A549 (cell line): Measurements from ENCODE around the gene EPS8L2.

ENCODE experiments used
- CEBPB ChIP-seq, 2 experiments: fragments of >200 bp in 1 of 2; sonication (Bioruptor Twin) in 1 of 2; formaldehyde crosslinking in 1 of 2; IDR thresholded peaks; 2 replicates each; pipeline ENCODE4 v1.6.1; 2012 to 2016
- EP300 ChIP-seq, 2 experiments: fragments of >200 bp; sonication (Bioruptor Twin); formaldehyde crosslinking; IDR thresholded peaks; 2 replicates in 1 of 2; 3 replicates in 1 of 2; pipeline ENCODE4 v1.6.1; 2016 to 2017
- HDAC2 ChIP-seq: fragments of 200-600 bp; sonication (generic); IDR thresholded peaks from 2 replicates; pipeline ENCODE4 v1.6.1; 2016
- JUN ChIP-seq, 2 experiments: fragments of >200 bp; sonication (Bioruptor Twin); formaldehyde crosslinking; IDR thresholded peaks; 2 replicates in 1 of 2; 3 replicates in 1 of 2; pipeline ENCODE4 v1.6.1; 2016 to 2017
- MYC ChIP-seq: IDR thresholded peaks from 2 replicates; pipeline ENCODE4 v1.6.1; 2012; ENCODE audit warnings: mild to moderate bottlenecking, inconsistent platforms, low read length, improper control_type of control experiment, borderline replicate concordance
- RARB ChIP-seq: fragments of 250-450 bp; sonication (Bioruptor Pico); IDR thresholded peaks from 2 replicates; pipeline ENCODE4 v1.8.0; 2021; ENCODE audit warnings: mild to moderate bottlenecking, moderate library complexity
- SREBF2 ChIP-seq: fragments of 450-650 bp; IDR thresholded peaks from 2 replicates; pipeline ENCODE4 v1.6.1; 2014; ENCODE audit warnings: mild to moderate bottlenecking, moderate library complexity
- TF ChIP-seq, protein P1 (sequence below): fragments of 150-350 bp; IDR thresholded peaks from 2 replicates; pipeline ENCODE4 v1.6.1; 2014; ENCODE audit warnings: low read depth, mild to moderate bottlenecking, low read length
- TF ChIP-seq, protein P2 (sequence below): fragments of >200 bp; sonication (Bioruptor Twin); formaldehyde crosslinking; IDR thresholded peaks from 3 replicates; pipeline ENCODE4 v1.5.1; 2016
- TF ChIP-seq, protein P3 (sequence below): IDR thresholded peaks from 2 replicates; pipeline ENCODE4 v1.6.1; 2012

DNA sequence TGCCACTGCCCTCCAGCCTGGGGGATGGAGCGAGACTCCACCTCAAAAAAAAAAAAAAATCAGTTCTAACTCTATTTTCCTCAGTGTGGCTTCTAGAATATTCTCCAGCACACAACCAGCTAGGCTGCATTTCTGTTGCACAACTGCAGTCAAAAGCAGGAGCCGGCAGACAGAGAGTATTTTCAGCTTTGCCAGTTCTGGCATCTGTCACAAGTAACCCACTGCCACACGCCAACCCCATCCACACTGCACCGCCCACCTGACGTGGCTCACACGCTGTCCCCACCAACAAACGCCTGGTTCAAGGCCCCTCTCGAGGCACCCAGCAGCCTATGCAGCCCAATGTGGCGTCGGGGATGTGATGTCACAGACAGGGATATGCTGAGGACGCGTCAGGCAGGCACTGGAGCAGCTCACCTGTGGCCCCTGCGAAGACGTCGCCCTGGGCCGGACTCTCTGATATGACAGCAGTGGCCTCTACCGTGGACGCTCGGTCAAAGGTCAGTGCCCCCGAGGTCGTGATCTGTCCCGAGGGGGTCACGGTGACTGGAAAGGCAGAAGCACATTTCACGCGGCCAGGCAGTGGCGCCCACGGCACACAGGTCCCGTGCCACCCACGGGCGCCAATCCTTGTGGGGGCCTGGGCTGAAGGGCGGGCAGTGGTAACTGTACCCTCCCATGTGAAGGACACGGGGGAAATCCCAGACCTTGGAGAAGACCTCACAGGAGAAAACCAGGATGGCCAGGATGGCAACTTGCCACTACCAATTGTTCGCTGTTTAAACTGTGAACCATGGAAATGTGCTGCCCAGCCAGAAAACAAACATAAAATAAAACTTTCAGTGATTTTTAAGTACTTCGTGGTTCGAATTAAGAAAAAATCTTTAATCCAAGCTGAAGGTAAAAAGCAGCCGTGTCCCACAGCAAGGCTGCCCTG is 26.5 kb upstream of the EPS8L2 start:
- TF ChIP-seq, protein P1, sequence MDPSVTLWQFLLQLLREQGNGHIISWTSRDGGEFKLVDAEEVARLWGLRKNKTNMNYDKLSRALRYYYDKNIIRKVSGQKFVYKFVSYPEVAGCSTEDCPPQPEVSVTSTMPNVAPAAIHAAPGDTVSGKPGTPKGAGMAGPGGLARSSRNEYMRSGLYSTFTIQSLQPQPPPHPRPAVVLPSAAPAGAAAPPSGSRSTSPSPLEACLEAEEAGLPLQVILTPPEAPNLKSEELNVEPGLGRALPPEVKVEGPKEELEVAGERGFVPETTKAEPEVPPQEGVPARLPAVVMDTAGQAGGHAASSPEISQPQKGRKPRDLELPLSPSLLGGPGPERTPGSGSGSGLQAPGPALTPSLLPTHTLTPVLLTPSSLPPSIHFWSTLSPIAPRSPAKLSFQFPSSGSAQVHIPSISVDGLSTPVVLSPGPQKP = no peak
- no peak for TF ChIP-seq JUN (IDR thresholded peaks at IDR 0.05)
- TF ChIP-seq MYC = no peak
- TF ChIP-seq, protein P2, sequence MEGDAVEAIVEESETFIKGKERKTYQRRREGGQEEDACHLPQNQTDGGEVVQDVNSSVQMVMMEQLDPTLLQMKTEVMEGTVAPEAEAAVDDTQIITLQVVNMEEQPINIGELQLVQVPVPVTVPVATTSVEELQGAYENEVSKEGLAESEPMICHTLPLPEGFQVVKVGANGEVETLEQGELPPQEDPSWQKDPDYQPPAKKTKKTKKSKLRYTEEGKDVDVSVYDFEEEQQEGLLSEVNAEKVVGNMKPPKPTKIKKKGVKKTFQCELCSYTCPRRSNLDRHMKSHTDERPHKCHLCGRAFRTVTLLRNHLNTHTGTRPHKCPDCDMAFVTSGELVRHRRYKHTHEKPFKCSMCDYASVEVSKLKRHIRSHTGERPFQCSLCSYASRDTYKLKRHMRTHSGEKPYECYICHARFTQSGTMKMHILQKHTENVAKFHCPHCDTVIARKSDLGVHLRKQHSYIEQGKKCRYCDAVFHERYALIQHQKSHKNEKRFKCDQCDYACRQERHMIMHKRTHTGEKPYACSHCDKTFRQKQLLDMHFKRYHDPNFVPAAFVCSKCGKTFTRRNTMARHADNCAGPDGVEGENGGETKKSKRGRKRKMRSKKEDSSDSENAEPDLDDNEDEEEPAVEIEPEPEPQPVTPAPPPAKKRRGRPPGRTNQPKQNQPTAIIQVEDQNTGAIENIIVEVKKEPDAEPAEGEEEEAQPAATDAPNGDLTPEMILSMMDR = no peak
- TF ChIP-seq CEBPB (IDR thresholded peaks at IDR 0.05) = no peak
- no peak for TF ChIP-seq RARB (CRISPR knock-in tag)
- no peak for TF ChIP-seq EP300 (IDR thresholded peaks at IDR 0.05)
- TF ChIP-seq HDAC2 = no peak
- TF ChIP-seq SREBF2 = no peak
- TF ChIP-seq, protein P3, sequence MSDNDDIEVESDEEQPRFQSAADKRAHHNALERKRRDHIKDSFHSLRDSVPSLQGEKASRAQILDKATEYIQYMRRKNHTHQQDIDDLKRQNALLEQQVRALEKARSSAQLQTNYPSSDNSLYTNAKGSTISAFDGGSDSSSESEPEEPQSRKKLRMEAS = no peak
